ENCODE data around the gene RSPO1.

Gene RSPO1

GRCh38 chr1:37574834-37575480 is 59.7 kb downstream of the RSPO1 start:
- no peak for TF ChIP-seq CTCF (IDR thresholded peaks at IDR 0.05; ENCODE audit: insufficient read depth, low read depth, low read length, missing control alignments)
- DNase-seq (ENCODE audit: low read depth) = peak; percentile 14
- no peak overlapping the region for H3K4me3 ChIP-seq (ENCODE audit: low read depth, low read length)

GRCh38 chr1:37570528-37571334 is 64.0 kb downstream of the RSPO1 start:
- DNase-seq (ENCODE audit: low read depth) = no peak
- H3K4me3 ChIP-seq (ENCODE audit: low read depth, low read length) = no peak overlapping the region
- no peak for TF ChIP-seq CTCF (IDR thresholded peaks at IDR 0.05; ENCODE audit: insufficient read depth, low read depth, low read length, missing control alignments)

GRCh38 chr1:37567023-37567422 is 67.7 kb downstream of the RSPO1 start:
- H3K4me3 ChIP-seq (ENCODE audit: low read depth, low read length) = no peak overlapping the region
- no peak for DNase-seq (ENCODE audit: low read depth)
- TF ChIP-seq CTCF (IDR thresholded peaks at IDR 0.05; ENCODE audit: insufficient read depth, low read depth, low read length, missing control alignments) = no peak

GRCh38 chr1:37564892-37565291 is 69.8 kb downstream of the RSPO1 start:
- DNase-seq (ENCODE audit: low read depth) = no peak
- H3K4me3 ChIP-seq (ENCODE audit: low read depth, low read length) = no peak overlapping the region
- TF ChIP-seq CTCF (IDR thresholded peaks at IDR 0.05; ENCODE audit: insufficient read depth, low read depth, low read length, missing control alignments) = no peak

GRCh38 chr1:37562984-37563383 is 71.7 kb downstream of the RSPO1 start:
- no peak overlapping the region for H3K4me3 ChIP-seq (ENCODE audit: low read depth, low read length)
- no peak for TF ChIP-seq CTCF (IDR thresholded peaks at IDR 0.05; ENCODE audit: insufficient read depth, low read depth, low read length, missing control alignments)
- no peak for DNase-seq (ENCODE audit: low read depth)

All from GM12865 (cell line).